ENCODE measurements around the gene NDUFAF7. TPM values are rescaled to one million over a fixed set of nuclear protein-coding genes. Genes with fewer than 3 reads are reported as not detected.
"Not testable (repeated sequence)": the region's sequence is repeated elsewhere in the genome, so short reads cannot be mapped to it uniquely, and the experiment has no call there.

NDUFAF7 gene
- total RNA-seq, 1 experiment from 2014 or later, result 28.8 TPM

- no peak for DNase-seq
- peaks cover 21% of the 10 kb centered on the region for H3K36me3 ChIP-seq (replicated peaks; ENCODE audit: control insufficient read depth, insufficient read depth, low read length)
- H3K27me3 ChIP-seq (ENCODE audit: control insufficient read depth, insufficient read depth, low read length), result no peaks in the 10 kb centered on the region
- no peak overlapping the region for H3K4me3 ChIP-seq (ENCODE audit: insufficient read depth, low read depth, low read length)
Measured at GRCh38 chr2:37201766-37202165, 29.7 kb upstream of the NDUFAF7 start.

- peaks cover 22% of the 10 kb centered on the region for H3K36me3 ChIP-seq (replicated peaks; ENCODE audit: control insufficient read depth, insufficient read depth, low read length)
- H3K27me3 ChIP-seq (ENCODE audit: control insufficient read depth, insufficient read depth, low read length), result no peaks in the 10 kb centered on the region
- DNase-seq, result no peak
- H3K4me3 ChIP-seq (ENCODE audit: insufficient read depth, low read depth, low read length), result no peak overlapping the region
Measured at GRCh38 chr2:37203708-37204107, 27.8 kb upstream of the NDUFAF7 start.

- DNase-seq; H3K4me3 ChIP-seq (ENCODE audit: insufficient read depth, low read depth, low read length); H3K27me3 ChIP-seq (ENCODE audit: control insufficient read depth, insufficient read depth, low read length): not testable (repeated sequence)
- peaks cover 28% of the 10 kb centered on the region for H3K36me3 ChIP-seq (replicated peaks; ENCODE audit: control insufficient read depth, insufficient read depth, low read length)
Measured at GRCh38 chr2:37205071-37205661, 26.3 kb upstream of the NDUFAF7 start.

GRCh38 chr2:37205689-37206341 is 25.6 kb upstream of the NDUFAF7 start:
- Histone ChIP-seq H3K36me3 (replicated peaks; ENCODE audit: control insufficient read depth, insufficient read depth, low read length) (peaks cover 29% of the 10 kb centered on the region), H3K4me3 (ENCODE audit: insufficient read depth, low read depth, low read length) (no peak overlapping the region), H3K27me3 (ENCODE audit: control insufficient read depth, insufficient read depth, low read length) (no peaks in the 10 kb centered on the region)
- DNase-seq, result peak; percentile 34

GRCh38 chr2:37206760-37207159 is 24.7 kb upstream of the NDUFAF7 start:
- DNase-seq; H3K4me3 ChIP-seq (ENCODE audit: insufficient read depth, low read depth, low read length); H3K27me3 ChIP-seq (ENCODE audit: control insufficient read depth, insufficient read depth, low read length): not testable (repeated sequence)
- H3K36me3 ChIP-seq (replicated peaks; ENCODE audit: control insufficient read depth, insufficient read depth, low read length), result peaks cover 35% of the 10 kb centered on the region

- Histone ChIP-seq H3K36me3 (replicated peaks; ENCODE audit: control insufficient read depth, insufficient read depth, low read length) (peaks cover 33% of the 10 kb centered on the region), H3K4me3 (ENCODE audit: insufficient read depth, low read depth, low read length) (no peak overlapping the region), H3K27me3 (ENCODE audit: control insufficient read depth, insufficient read depth, low read length) (no peaks in the 10 kb centered on the region)
- no peak for DNase-seq
Measured at GRCh38 chr2:37211212-37211611, 20.2 kb upstream of the NDUFAF7 start.

GRCh38 chr2:37211939-37212338 is 19.5 kb upstream of the NDUFAF7 start:
- Histone ChIP-seq H3K27me3 (ENCODE audit: control insufficient read depth, insufficient read depth, low read length) (no peaks in the 10 kb centered on the region), H3K36me3 (replicated peaks; ENCODE audit: control insufficient read depth, insufficient read depth, low read length) (peaks cover 33% of the 10 kb centered on the region), H3K4me3 (ENCODE audit: insufficient read depth, low read depth, low read length) (no peak overlapping the region)
- no peak for DNase-seq

GRCh38 chr2:37215250-37215649 is 16.2 kb upstream of the NDUFAF7 start:
- Histone ChIP-seq H3K36me3 (replicated peaks; ENCODE audit: control insufficient read depth, insufficient read depth, low read length) (peaks cover 28% of the 10 kb centered on the region), H3K4me3 (ENCODE audit: insufficient read depth, low read depth, low read length) (no peak overlapping the region)

GRCh38 chr2:37219046-37219445 is 12.4 kb upstream of the NDUFAF7 start:
- DNase-seq, result no peak
- H3K36me3 ChIP-seq (replicated peaks; ENCODE audit: control insufficient read depth, insufficient read depth, low read length), result peaks cover 31% of the 10 kb centered on the region
- no peaks in the 10 kb centered on the region for H3K27me3 ChIP-seq (ENCODE audit: control insufficient read depth, insufficient read depth, low read length)
- no peak overlapping the region for H3K4me3 ChIP-seq (ENCODE audit: insufficient read depth, low read depth, low read length)

More at GRCh38 chr2:37215250-37215649, 16.2 kb upstream of the NDUFAF7 start:
- DNase-seq, result no peak
- H3K27me3 ChIP-seq (ENCODE audit: control insufficient read depth, insufficient read depth, low read length), result no peaks in the 10 kb centered on the region

- no peaks in the 10 kb centered on the region for H3K27me3 ChIP-seq (ENCODE audit: control insufficient read depth, insufficient read depth, low read length)
- H3K4me3 ChIP-seq (ENCODE audit: insufficient read depth, low read depth, low read length), result no peak overlapping the region
- H3K36me3 ChIP-seq (replicated peaks; ENCODE audit: control insufficient read depth, insufficient read depth, low read length), result peaks cover 34% of the 10 kb centered on the region
- DNase-seq, result no peak
Measured at GRCh38 chr2:37223131-37223530, 8.3 kb upstream of the NDUFAF7 start.

- H3K27me3 ChIP-seq (ENCODE audit: control insufficient read depth, insufficient read depth, low read length), result no peaks in the 10 kb centered on the region
- H3K4me3 ChIP-seq (ENCODE audit: insufficient read depth, low read depth, low read length), result no peak overlapping the region
- peaks cover 37% of the 10 kb centered on the region for H3K36me3 ChIP-seq (replicated peaks; ENCODE audit: control insufficient read depth, insufficient read depth, low read length)
Measured at GRCh38 chr2:37224063-37224462, 7.4 kb upstream of the NDUFAF7 start.

GRCh38 chr2:37225129-37225528 is 6.3 kb upstream of the NDUFAF7 start:
- not testable (repeated sequence) for DNase-seq; H3K4me3 ChIP-seq (ENCODE audit: insufficient read depth, low read depth, low read length)

More at GRCh38 chr2:37224063-37224462, 7.4 kb upstream of the NDUFAF7 start:
- no peak for DNase-seq

GRCh38 chr2:37226863-37227262 is 4.6 kb upstream of the NDUFAF7 start:
- peak; percentile 35 for DNase-seq
- H3K4me3 ChIP-seq (ENCODE audit: insufficient read depth, low read depth, low read length), result peak overlapping the region; percentile 9; the same call in 1 of the 2 replicates
- H3K36me3 ChIP-seq (replicated peaks; ENCODE audit: control insufficient read depth, insufficient read depth, low read length), result peaks cover 25% of the 10 kb centered on the region
- H3K27me3 ChIP-seq (ENCODE audit: control insufficient read depth, insufficient read depth, low read length), result no peaks in the 10 kb centered on the region

More at GRCh38 chr2:37225129-37225528, 6.3 kb upstream of the NDUFAF7 start:
- not testable (repeated sequence) for H3K27me3 ChIP-seq (ENCODE audit: control insufficient read depth, insufficient read depth, low read length)
- H3K36me3 ChIP-seq (replicated peaks; ENCODE audit: control insufficient read depth, insufficient read depth, low read length), result peaks cover 35% of the 10 kb centered on the region

GRCh38 chr2:37228788-37229187 is 2.7 kb upstream of the NDUFAF7 start:
- Histone ChIP-seq H3K36me3 (replicated peaks; ENCODE audit: control insufficient read depth, insufficient read depth, low read length) (peaks cover 13% of the 10 kb centered on the region), H3K4me3 (ENCODE audit: insufficient read depth, low read depth, low read length) (no peak overlapping the region), H3K27me3 (ENCODE audit: control insufficient read depth, insufficient read depth, low read length) (no peaks in the 10 kb centered on the region)
- DNase-seq, result no peak

- Histone ChIP-seq H3K4me3 (ENCODE audit: insufficient read depth, low read depth, low read length) (peak overlapping the region; percentile 88), H3K27me3 (ENCODE audit: control insufficient read depth, insufficient read depth, low read length) (no peaks in the 10 kb centered on the region), H3K36me3 (replicated peaks; ENCODE audit: control insufficient read depth, insufficient read depth, low read length) (peaks cover 15% of the 10 kb centered on the region)
- peak; percentile 16 for DNase-seq
Measured at GRCh38 chr2:37230581-37230980, 877 bp upstream of the NDUFAF7 start.
